ENCODE measurements around the gene LACTB. TPM values are rescaled to one million over a fixed set of nuclear protein-coding genes. Genes with fewer than 3 reads are reported as not detected.

Gene LACTB
- total and polyA plus RNA-seq, 2 experiments from 2014 or later = 15.2 to 20.9 TPM

DNA sequence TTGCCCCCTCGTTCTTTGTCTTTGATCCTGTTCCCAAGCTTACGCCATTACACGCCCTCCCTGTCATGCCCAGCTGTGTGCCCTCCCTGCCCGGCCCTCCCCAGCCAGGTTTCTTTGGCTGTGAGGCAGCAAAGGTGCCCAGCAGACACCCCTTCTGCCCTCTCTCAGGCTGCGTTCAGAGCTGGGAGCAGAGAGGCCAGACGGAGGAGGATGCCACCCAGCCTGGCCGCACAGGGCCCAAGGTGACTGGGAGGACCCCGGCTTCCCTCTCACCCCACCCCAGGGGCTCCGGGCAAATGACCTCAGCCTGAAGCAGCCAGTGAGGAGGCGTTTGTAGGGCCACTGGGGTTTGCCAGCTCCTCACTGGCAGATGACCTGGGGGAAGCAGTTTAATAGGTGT is 30.8 kb upstream of the LACTB start (continued):
- TF ChIP-seq, protein P1, sequence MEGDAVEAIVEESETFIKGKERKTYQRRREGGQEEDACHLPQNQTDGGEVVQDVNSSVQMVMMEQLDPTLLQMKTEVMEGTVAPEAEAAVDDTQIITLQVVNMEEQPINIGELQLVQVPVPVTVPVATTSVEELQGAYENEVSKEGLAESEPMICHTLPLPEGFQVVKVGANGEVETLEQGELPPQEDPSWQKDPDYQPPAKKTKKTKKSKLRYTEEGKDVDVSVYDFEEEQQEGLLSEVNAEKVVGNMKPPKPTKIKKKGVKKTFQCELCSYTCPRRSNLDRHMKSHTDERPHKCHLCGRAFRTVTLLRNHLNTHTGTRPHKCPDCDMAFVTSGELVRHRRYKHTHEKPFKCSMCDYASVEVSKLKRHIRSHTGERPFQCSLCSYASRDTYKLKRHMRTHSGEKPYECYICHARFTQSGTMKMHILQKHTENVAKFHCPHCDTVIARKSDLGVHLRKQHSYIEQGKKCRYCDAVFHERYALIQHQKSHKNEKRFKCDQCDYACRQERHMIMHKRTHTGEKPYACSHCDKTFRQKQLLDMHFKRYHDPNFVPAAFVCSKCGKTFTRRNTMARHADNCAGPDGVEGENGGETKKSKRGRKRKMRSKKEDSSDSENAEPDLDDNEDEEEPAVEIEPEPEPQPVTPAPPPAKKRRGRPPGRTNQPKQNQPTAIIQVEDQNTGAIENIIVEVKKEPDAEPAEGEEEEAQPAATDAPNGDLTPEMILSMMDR (conservative IDR thresholded peaks at IDR 0.05; ENCODE audit: low read depth in 2 of 2) = no peak
- no peak for TF ChIP-seq EZH2phosphoT487 (IDR thresholded peaks at IDR 0.05; ENCODE audit: unreplicated experiment)

DNA sequence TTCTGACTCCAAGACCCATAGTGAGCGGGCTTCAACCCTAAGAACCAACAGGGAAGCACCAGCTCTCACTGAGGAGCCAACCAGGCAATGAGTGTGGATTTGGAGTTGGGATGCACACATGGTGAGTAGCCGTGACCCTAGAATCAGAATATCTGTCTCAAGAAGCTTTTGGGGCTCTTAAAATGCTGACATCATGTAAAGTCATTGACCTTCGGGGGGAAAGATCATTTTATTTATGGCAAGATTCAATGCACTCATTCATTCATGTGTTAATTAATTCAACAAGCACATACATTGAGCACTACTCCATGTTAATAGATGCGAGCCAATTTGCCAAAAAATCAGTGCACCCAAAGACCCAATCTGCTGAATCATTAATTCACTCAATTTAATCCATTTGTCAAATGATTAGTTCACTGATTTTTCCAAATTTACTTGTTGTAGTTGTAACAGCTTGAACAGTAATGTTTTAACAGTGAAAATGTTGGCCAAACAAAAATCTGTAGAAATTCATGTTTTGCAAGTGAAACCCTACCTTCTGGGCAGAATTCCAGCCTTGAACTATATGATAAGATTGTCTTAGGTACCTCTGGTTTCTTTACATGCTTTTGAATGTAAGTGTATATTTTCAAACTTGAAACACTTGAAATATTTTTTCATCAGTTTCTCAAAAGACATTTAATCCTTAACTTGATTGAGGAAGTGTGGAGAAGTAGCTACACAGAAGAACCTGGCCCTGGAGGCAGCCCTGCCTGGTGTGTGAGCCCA is 29.8 kb upstream of the LACTB start:
- H4K20me1 ChIP-seq (replicated peaks; ENCODE audit: insufficient read depth) = no peaks in the 10 kb centered on the region
- H2AFZ ChIP-seq = no peak overlapping the region
- H3K27ac ChIP-seq (ENCODE audit: low read depth) = no peak overlapping the region
- H3K27me3 Mint-ChIP-seq (ENCODE audit: insufficient read depth, low read depth, poor library complexity) = peaks cover 2% of the 10 kb centered on the region
- H3K4me3 ChIP-seq = no peak overlapping the region
- no peak overlapping the region for H3K4me2 ChIP-seq
- DNase-seq (ENCODE audit: low spot score) = no peak
- no peaks in the 10 kb centered on the region for H3K79me2 ChIP-seq (replicated peaks; ENCODE audit: insufficient read depth)
- H3K27me3 ChIP-seq (ENCODE audit: insufficient read depth) = no peaks in the 10 kb centered on the region
- no peak for ATAC-seq
- H3K4me1 ChIP-seq (ENCODE audit: insufficient read depth) = peaks cover 31% of the 10 kb centered on the region
- no peaks in the 10 kb centered on the region for H3K36me3 ChIP-seq (ENCODE audit: insufficient read depth)
- H3K4me3 Mint-ChIP-seq = no peak overlapping the region
- H3K9me3 Mint-ChIP-seq = 0 out of 3 replicates have a peak, but pooled peaks cover under 1% of the 10 kb centered on the region
- no peaks in the 10 kb centered on the region for H3K9me2 ChIP-seq (ENCODE audit: insufficient read depth)
- H3K36me3 Mint-ChIP-seq (ENCODE audit: low read depth) = no peaks in the 10 kb centered on the region
- H3K4me1 Mint-ChIP-seq = peaks cover 27% of the 10 kb centered on the region
- H3F3A ChIP-seq (replicated peaks; ENCODE audit: low read depth) = peaks cover 9% of the 10 kb centered on the region; the same call in 1 of the 2 replicates
- peak overlapping the region; percentile 52 for H3K27ac Mint-ChIP-seq
- TF ChIP-seq JUNB (IDR thresholded peaks at IDR 0.05; ENCODE audit: unreplicated experiment) (no peak), NANOG (IDR thresholded peaks at IDR 0.05; ENCODE audit: borderline replicate concordance) (no peak), ZNF462 (CRISPR knock-in tag; IDR thresholded peaks at IDR 0.05) (no peak), POLR2AphosphoS5 (IDR thresholded peaks at IDR 0.05; ENCODE audit: low read depth) (no peak), EZH2phosphoT487 (IDR thresholded peaks at IDR 0.05; ENCODE audit: unreplicated experiment) (no peak), ZNF114 (CRISPR knock-in tag; IDR thresholded peaks at IDR 0.05) (no peak), STAT1 (IDR thresholded peaks at IDR 0.05; ENCODE audit: unreplicated experiment) (no peak), CREB1 (CRISPR knock-in tag; IDR thresholded peaks at IDR 0.05; ENCODE audit: low read depth) (no peak), ZNF331 (CRISPR knock-in tag; IDR thresholded peaks at IDR 0.05; ENCODE audit: low read depth) (no peak), EZH2 (IDR thresholded peaks at IDR 0.05; ENCODE audit: low read depth, unreplicated experiment) (no peak)
- TF ChIP-seq, protein P1 (conservative IDR thresholded peaks at IDR 0.05; ENCODE audit: low read depth in 2 of 2) = no peak
- TF ChIP-seq, protein P2, sequence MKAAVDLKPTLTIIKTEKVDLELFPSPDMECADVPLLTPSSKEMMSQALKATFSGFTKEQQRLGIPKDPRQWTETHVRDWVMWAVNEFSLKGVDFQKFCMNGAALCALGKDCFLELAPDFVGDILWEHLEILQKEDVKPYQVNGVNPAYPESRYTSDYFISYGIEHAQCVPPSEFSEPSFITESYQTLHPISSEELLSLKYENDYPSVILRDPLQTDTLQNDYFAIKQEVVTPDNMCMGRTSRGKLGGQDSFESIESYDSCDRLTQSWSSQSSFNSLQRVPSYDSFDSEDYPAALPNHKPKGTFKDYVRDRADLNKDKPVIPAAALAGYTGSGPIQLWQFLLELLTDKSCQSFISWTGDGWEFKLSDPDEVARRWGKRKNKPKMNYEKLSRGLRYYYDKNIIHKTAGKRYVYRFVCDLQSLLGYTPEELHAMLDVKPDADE (IDR thresholded peaks at IDR 0.05) = no peak

Data from GM23338 (cell line).